Right lobe of liver (tissue), 6 donors: Measurements from ENCODE around the gene RAVER2. TPM values are rescaled to one million over a fixed set of nuclear protein-coding genes. Genes with fewer than 3 reads are reported as not detected.

Experiments
- ATAC-seq, 4 donors: fragments of 200-7000 bp; cut with Tn5 transposase; one replicate each; pipeline ENCODE4 v1.9.1; 2020; ENCODE audit warnings: mild to moderate bottlenecking in 4 of 4, moderate library complexity in 4 of 4
- DNase-seq, 3 donors: peaks; one replicate each; pipeline ENCODE4 v3.0.0-alpha.2; 2020
- H3K27ac ChIP-seq, 3 donors: fragments of 200-600 bp; one replicate each; pipeline ENCODE4 v1.8.0; 2022
- H3K27me3 ChIP-seq, 2 donors: fragments of 200-600 bp; one replicate each; pipeline ENCODE4 v1.8.0; 2022
- H3K36me3 ChIP-seq, 4 donors: fragments of 200-600 bp; sonication (generic) in 1 of 4; one replicate each; pipeline versions ENCODE4 v1.5.1 to v1.8.0; 2017 to 2022; ENCODE audit warnings: control low read depth in 1 of 4
- H3K4me1 ChIP-seq, 4 donors: fragments of 200-600 bp; sonication (generic) in 1 of 4; one replicate each; pipeline versions ENCODE4 v1.5.1 to v1.8.0; 2017 to 2022; ENCODE audit warnings: control low read depth in 1 of 4
- H3K4me3 ChIP-seq, 3 donors: fragments of 200-600 bp; one replicate each; pipeline ENCODE4 v1.8.0; 2022
- H3K9me3 ChIP-seq, 4 donors: fragments of 200-600 bp; sonication (generic) in 1 of 4; one replicate each; pipeline versions ENCODE4 v1.5.1 to v1.8.0; 2017 to 2022; ENCODE audit warnings: control low read depth in 1 of 4
- CTCF ChIP-seq, 4 donors: fragments of 200-600 bp in 3 of 4; fragments of 450-650 bp in 1 of 4; IDR thresholded peaks; one replicate each; pipeline versions ENCODE4 v1.5.1 to v1.8.0; 2016 to 2022; ENCODE audit warnings: antibody characterized with exemption in 4 of 4, mild to moderate bottlenecking in 2 of 4
- POLR2A ChIP-seq: fragments of 450-650 bp; IDR thresholded peaks from one replicate; pipeline ENCODE4 v1.6.1; 2017; ENCODE audit warnings: antibody characterized with exemption, mild to moderate bottlenecking
- WGBS: methylation state at CpG from one replicate; pipeline ENCODE4 v1.1.6; 2018; ENCODE audit warnings: low coverage, low lambda C conversion rate; ENCODE audit not compliant: insufficient coverage; ENCODE audit errors: missing lambda C conversion rate; 5-methylcytosine and 5-hydroxymethylcytosine counted together
- intact Hi-C, 2 donors: fragments of 100-400 bp; cut with DNase I; formaldehyde crosslinking; loops; one replicate each; pipeline versions ENCODE4 v1.11.2 to v1.14.1; 2022
- total RNA-seq, 6 experiments: library from RNA; depleted of rRNA in 2 of 6; stranded (reverse); fragments of >200 nt in 2 of 6; fragmentation: NEBNext Ultra II Directional in 3 of 6; extraction: Animal tissue kit (Norgen Biotek cat#: 25700) in 3 of 6; gene quantifications; one replicate each; pipeline versions ENCODE4 v1.1.0 to v1.2.4, GENCODE V29; 2016 to 2023
- donor health status: DM: no; HTN: yes; CAD: no.
- donor health status: DM: no; HTN: no; CAD: no.
- donor health status: DM: no; HTN: no; CAD: no.
- donor health status: DM: no; HTN: yes; CAD: no.
- donor health status: DM: no; HTN: yes; CAD: no.

The RAVER2 gene
- total RNA-seq, 6 experiments from 2014 or later: 0.51 to 0.91 (median 0.77) TPM

DNA sequence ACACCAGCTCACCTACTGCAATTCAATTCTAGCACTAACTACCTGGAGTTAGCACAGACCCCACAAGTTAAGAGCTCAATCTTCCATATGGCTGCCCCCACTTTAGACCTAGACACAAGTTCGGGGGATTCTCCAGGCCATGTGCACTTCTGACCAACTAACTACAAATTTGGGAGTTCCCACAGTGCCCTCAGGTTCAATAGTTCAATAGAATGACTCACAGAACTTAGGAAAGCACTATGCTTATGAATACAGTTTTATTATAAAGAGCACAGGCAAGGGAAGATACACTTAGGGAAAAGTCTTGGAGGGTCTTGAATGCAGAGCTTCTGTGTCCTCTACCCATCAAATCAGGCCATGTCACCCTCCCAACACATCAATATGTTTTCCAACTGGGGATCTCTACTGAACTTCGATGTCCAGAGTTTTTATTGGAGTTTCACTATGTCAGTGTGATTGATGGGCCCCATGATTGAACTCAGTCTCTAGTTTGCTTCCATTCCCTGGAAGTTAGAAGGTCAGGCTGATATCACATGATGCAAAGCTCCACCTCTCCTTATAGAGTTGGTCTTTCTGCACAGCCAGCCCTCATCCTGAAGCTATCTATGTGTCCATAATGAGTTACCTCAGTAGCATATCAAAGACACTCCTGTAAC is 46.1 kb downstream of the RAVER2 start:
- 86% methylated on average over 2 of the region's 2 CpGs for WGBS
- intact Hi-C loops: no loop called here
- Histone ChIP-seq H3K27me3 (no peaks in the 10 kb centered on the region), H3K4me1 (no peaks in the 10 kb centered on the region), H3K4me3 (no peak overlapping the region), H3K9me3 (no peaks in the 10 kb centered on the region), H3K27ac (no peak overlapping the region), H3K36me3 (no peaks in the 10 kb centered on the region)
- ATAC-seq (no peak), DNase-seq (no peak)
- TF ChIP-seq CTCF (IDR thresholded peaks at IDR 0.05): no peak
- no peak for TF ChIP-seq POLR2A

- no peak overlapping the region for H3K4me3 ChIP-seq
- no peaks in the 10 kb centered on the region for H3K9me3 ChIP-seq
- H3K27ac ChIP-seq: no peak overlapping the region
- H3K4me1 ChIP-seq: no peaks in the 10 kb centered on the region
- DNase-seq: no peak
- H3K36me3 ChIP-seq: no peaks in the 10 kb centered on the region
- ATAC-seq: no peak
- H3K27me3 ChIP-seq: no peaks in the 10 kb centered on the region
- TF ChIP-seq POLR2A: no peak
- TF ChIP-seq CTCF (IDR thresholded peaks at IDR 0.05): no peak
- intact Hi-C loops: no loop called here
Observed at GRCh38 chr1:64798872-64799271, 54.0 kb downstream of the RAVER2 start.

DNA sequence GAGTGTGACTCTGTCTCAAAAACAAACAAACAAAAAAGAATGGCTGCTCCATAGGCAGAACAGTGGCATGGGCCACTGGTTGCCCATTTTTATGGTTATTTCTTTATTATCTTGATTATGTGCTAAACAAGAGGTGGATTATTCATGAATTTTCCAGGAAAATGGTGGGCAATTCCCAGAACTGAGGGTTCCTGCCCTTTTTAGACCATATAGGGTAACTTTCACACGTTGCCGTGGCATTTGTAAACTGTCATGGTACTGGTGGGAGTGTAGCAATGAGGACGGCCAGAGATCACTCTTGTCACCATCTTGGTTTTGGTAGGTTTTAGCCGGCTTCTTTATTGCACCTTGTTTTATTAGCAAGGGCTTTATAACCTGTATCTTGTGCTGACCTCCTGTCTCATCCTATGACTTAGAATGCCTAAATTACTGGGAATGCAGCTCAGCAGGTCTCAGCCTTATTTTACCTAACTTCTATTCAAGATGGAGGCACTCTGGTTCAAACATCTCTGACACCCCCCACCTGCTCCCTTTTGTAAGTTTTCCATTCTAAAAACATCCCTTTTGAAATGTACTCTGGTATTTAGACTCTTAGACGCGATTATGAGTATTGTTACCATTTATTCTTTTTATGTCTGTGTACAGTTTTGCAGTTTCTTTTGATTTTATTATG is 57.1 kb downstream of the RAVER2 start:
- H3K27me3 ChIP-seq: no peaks in the 10 kb centered on the region
- no peaks in the 10 kb centered on the region for H3K36me3 ChIP-seq
- no peak overlapping the region for H3K27ac ChIP-seq
- no peak for DNase-seq
- H3K9me3 ChIP-seq: no peaks in the 10 kb centered on the region
- no peak for TF ChIP-seq POLR2A
- TF ChIP-seq CTCF (IDR thresholded peaks at IDR 0.05): no peak
- intact Hi-C loops: no loop called here
- no peak for ATAC-seq
- no peaks in the 10 kb centered on the region for H3K4me1 ChIP-seq
- no peak overlapping the region for H3K4me3 ChIP-seq
- WGBS: 90% methylated on average over 6 of the region's 6 CpGs

DNA sequence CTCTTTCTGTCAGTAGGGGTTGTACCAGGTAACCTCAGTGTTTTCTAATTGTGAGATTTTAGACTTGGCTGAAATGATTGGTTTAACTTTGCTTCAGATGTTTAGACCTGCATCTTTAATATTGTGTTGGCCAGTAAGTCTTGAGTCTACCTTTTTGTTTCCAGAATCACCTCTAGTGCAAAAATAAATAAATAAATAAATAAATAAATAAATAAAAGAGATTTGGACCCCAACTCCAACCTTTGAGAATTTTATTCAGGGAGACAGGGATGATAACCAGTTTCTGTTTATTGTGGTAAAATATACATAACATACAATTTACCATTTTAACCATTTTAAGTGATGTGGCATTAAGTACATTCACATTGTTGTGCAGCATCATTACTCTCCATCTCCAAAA is 64.4 kb downstream of the RAVER2 start:
- ATAC-seq: no peak
- Histone ChIP-seq H3K27ac (no peak overlapping the region), H3K4me3 (no peak overlapping the region), H3K27me3 (no peaks in the 10 kb centered on the region), H3K4me1 (no peaks in the 10 kb centered on the region), H3K36me3 (no peaks in the 10 kb centered on the region), H3K9me3 (no peaks in the 10 kb centered on the region)
- no peak for DNase-seq
- intact Hi-C loops: no loop called here
- no peak for TF ChIP-seq POLR2A

DNA sequence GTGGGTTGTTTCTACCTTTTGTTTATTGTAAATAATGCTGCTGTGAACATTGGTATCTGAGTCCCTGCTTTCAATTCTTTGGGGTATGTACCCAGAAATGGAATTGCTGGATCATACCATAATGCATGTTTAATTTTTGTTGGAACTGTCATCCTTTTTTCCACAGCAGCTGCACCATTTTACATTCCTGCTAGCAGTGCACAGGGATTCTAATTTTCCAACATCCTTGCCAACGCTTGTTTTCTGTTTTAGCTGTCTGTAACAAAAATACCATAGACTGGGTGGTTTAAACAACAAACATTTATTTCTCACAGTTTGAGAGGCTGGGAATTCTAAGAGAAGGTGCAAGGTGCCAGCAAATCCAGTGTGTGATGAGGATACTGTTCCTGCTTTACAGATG is 65.1 kb downstream of the RAVER2 start:
- intact Hi-C loops: no loop called here
- no peak for TF ChIP-seq POLR2A
- TF ChIP-seq CTCF (IDR thresholded peaks at IDR 0.05): no peak
- Histone ChIP-seq H3K4me1 (no peaks in the 10 kb centered on the region), H3K27me3 (no peaks in the 10 kb centered on the region), H3K9me3 (no peaks in the 10 kb centered on the region), H3K36me3 (no peaks in the 10 kb centered on the region), H3K27ac (no peak overlapping the region), H3K4me3 (no peak overlapping the region)
- DNase-seq: no peak
- 75% methylated on average over 1 of the region's 1 CpG for WGBS
- ATAC-seq: no peak
